Parathyroid adenoma (tissue), 2 donors: Measurements from ENCODE around the gene ZNF154.

ENCODE experiments used
- H2AFZ ChIP-seq: fragments of 300-600 bp; sonication (generic); one replicate; pipeline ENCODE4 v1.7.0; 2017; ENCODE audit warnings: antibody characterized with exemption, mild to moderate bottlenecking
- H3K27ac ChIP-seq: fragments of 300-600 bp; sonication (generic); one replicate; pipeline ENCODE4 v1.7.0; 2017
- H3K27me3 ChIP-seq: fragments of 300-600 bp; sonication (generic); one replicate; pipeline ENCODE4 v1.7.0; 2017; ENCODE audit warnings: low read length; ENCODE audit not compliant: control insufficient read depth, insufficient read depth
- H3K36me3 ChIP-seq: fragments of 300-600 bp; sonication (generic); one replicate; pipeline ENCODE4 v1.7.0; 2017; ENCODE audit warnings: low read length; ENCODE audit not compliant: control insufficient read depth, insufficient read depth
- H3K4me1 ChIP-seq: fragments of 300-600 bp; sonication (generic); one replicate; pipeline ENCODE4 v1.7.0; 2017; ENCODE audit warnings: control low read depth
- H3K4me2 ChIP-seq: fragments of 300-600 bp; sonication (generic); one replicate; pipeline ENCODE4 v1.7.0; 2017; ENCODE audit warnings: low read length
- H3K4me3 ChIP-seq: fragments of 300-600 bp; sonication (generic); one replicate; pipeline ENCODE4 v1.7.0; 2017; ENCODE audit warnings: low read depth, low read length
- H3K79me2 ChIP-seq: fragments of 300-600 bp; sonication (generic); one replicate; pipeline ENCODE4 v1.7.0; 2017; ENCODE audit warnings: control low read depth
- H3K9ac ChIP-seq: fragments of 300-600 bp; sonication (generic); one replicate; pipeline ENCODE4 v1.7.0; 2017; ENCODE audit warnings: mild to moderate bottlenecking
- H3K9me3 ChIP-seq: fragments of 300-600 bp; sonication (generic); one replicate; pipeline ENCODE4 v1.7.0; 2017; ENCODE audit warnings: low read length; ENCODE audit not compliant: control insufficient read depth
- TF ChIP-seq, protein P1 (sequence below): fragments of 300-600 bp; sonication (generic); IDR thresholded peaks from one replicate; pipeline ENCODE4 v1.7.0; 2017; ENCODE audit warnings: antibody characterized with exemption, mild to moderate bottlenecking
- donor health status: primary hyperparathyroidism.

Gene ZNF154

GRCh38 chr19:57648331-57649003 is 60.5 kb downstream of the ZNF154 start:
- H3K4me3 ChIP-seq = no peak overlapping the region
- no peak overlapping the region for H2AFZ ChIP-seq
- H3K27me3 ChIP-seq = no peaks in the 10 kb centered on the region
- no peak overlapping the region for H3K4me2 ChIP-seq
- no peak overlapping the region for H3K9ac ChIP-seq
- H3K27ac ChIP-seq = no peak overlapping the region
- TF ChIP-seq, protein P1, sequence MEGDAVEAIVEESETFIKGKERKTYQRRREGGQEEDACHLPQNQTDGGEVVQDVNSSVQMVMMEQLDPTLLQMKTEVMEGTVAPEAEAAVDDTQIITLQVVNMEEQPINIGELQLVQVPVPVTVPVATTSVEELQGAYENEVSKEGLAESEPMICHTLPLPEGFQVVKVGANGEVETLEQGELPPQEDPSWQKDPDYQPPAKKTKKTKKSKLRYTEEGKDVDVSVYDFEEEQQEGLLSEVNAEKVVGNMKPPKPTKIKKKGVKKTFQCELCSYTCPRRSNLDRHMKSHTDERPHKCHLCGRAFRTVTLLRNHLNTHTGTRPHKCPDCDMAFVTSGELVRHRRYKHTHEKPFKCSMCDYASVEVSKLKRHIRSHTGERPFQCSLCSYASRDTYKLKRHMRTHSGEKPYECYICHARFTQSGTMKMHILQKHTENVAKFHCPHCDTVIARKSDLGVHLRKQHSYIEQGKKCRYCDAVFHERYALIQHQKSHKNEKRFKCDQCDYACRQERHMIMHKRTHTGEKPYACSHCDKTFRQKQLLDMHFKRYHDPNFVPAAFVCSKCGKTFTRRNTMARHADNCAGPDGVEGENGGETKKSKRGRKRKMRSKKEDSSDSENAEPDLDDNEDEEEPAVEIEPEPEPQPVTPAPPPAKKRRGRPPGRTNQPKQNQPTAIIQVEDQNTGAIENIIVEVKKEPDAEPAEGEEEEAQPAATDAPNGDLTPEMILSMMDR = no peak
- no peaks in the 10 kb centered on the region for H3K36me3 ChIP-seq
- no peaks in the 10 kb centered on the region for H3K9me3 ChIP-seq
- no peaks in the 10 kb centered on the region for H3K4me1 ChIP-seq
- H3K79me2 ChIP-seq = no peaks in the 10 kb centered on the region
